ENCODE data around the gene CCT6A. TPM values are rescaled to one million over a fixed set of nuclear protein-coding genes. Genes with fewer than 3 reads are reported as not detected.
"Not testable (repeated sequence)": the region's sequence is repeated elsewhere in the genome, so short reads cannot be mapped to it uniquely, and the experiment has no call there.

CCT6A gene, protein sequence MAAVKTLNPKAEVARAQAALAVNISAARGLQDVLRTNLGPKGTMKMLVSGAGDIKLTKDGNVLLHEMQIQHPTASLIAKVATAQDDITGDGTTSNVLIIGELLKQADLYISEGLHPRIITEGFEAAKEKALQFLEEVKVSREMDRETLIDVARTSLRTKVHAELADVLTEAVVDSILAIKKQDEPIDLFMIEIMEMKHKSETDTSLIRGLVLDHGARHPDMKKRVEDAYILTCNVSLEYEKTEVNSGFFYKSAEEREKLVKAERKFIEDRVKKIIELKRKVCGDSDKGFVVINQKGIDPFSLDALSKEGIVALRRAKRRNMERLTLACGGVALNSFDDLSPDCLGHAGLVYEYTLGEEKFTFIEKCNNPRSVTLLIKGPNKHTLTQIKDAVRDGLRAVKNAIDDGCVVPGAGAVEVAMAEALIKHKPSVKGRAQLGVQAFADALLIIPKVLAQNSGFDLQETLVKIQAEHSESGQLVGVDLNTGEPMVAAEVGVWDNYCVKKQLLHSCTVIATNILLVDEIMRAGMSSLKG
- 238 TPM for total RNA-seq

DNA sequence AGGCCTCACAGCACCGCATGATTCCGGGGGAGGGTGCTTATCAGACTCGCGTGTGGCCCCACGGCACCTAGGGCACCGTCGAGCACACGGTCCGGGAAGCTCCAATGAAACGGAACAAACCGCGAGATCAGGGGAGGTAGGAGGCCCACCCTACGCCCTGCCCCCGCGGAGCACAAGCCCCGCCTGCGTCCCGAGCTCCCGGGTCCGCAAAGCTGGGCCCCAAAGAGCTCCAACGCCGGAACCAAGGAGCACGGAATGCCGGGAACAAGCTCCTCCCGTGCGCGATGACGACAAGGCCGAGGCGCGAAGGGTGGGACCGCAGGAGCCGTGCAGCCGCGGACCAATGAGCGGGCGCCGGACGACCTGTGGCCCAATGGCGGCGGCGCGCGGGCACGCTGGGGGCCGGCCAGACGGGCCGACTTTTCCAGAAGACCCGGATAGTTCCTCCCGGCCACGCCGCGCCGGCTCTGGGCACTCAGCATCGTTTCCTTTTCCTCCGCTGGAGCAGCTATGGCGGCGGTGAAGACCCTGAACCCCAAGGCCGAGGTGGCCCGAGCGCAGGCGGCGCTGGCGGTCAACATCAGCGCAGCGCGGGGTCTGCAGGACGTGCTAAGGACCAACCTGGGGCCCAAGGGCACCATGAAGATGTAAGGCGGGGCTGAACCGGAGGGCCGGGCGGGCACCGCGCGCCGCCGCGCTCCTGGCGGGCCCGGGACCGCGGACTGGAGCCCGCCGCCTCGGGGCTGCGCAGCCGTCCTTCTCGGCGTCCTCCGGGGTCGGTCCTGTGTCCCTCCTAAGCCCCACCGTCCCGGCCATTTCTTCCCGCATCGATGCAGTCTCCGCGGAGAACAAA, at the start of gene CCT6A, which contains the start of gene PSPH:
CCT6A (plus strand) TSS at position 427 of the 853 bp plus-strand sequence; CDS start at position 511, 84 bp downstream.
PSPH (minus strand) TSS at position 106 of the 853 bp plus-strand sequence. CDS start 30,232 bp downstream, outside the sequence.
- DNase-seq (ENCODE audit: low spot score in 2 of 2) (peak; percentile 97 to 98), FAIRE-seq (no peak)

DNA sequence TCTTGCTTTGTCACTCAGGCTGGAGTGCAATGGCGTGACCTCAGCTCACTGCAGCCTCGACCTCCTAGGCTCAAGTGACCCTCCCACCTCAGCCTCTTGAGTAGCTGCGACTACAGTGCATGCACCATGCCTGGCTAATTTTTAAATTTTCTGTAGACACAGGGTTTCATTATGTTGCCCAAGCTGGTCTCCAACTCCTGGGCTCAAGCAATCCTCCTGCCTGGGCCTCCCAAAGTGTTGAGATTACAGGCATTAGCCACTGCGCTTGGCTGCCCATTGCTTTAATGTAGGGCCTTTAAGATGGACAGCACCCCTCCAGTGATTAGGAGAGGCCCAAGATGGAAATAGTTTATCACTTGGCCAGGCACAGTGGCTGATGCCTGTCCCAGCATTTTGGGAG, 47.8 kb upstream of the CCT6A start:
- no peak for FAIRE-seq
- DNase-seq (ENCODE audit: low spot score in 2 of 2) = no peak

DNA sequence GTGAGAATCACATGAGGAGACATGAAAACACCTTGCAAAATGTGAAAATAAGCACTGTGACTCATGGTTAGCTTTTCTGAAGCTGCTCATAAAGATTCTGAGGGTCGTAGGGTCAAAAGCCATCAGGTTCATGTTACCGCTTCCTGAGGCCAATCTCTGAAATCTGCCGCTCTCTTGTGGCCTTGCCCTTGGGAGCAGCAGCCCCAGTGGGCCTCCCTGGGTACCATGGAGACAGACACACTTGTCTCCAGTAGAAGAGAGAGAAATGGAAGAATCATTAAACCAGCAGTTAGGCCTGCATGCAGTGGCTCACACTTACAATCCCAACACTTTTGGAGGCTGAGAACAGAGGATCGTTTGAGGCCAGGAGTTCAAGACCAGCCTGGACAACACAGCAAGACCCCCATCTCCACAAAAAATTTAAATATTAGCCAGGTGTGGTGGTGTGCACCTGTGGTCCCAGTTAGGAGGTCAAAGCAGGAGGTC, 44.4 kb upstream of the CCT6A start:
- FAIRE-seq (no peak), DNase-seq (ENCODE audit: low spot score in 2 of 2) (no peak)

DNA sequence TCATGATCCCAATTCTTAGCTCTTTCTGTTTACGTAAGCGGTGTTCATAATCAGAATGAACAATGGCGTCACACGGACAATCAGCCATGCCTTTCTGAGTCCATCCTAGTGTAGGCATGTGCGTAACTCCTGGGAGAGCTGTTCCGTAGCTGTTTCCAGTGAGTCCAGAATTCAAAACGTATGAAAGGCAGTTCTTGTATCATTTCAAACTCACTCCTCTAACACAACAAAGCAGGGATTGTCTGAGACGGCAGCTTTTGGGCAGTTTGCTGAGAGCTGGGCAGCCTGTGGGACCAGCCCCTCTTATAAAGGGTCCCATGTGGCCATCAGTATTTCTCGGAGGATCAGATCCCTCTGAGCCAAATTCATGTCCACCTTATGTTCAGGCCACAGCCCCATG, 43.7 kb upstream of the CCT6A start:
- FAIRE-seq (no peak), DNase-seq (ENCODE audit: low spot score in 2 of 2) (peak in 1 of 2 donors; percentile 16)

DNA sequence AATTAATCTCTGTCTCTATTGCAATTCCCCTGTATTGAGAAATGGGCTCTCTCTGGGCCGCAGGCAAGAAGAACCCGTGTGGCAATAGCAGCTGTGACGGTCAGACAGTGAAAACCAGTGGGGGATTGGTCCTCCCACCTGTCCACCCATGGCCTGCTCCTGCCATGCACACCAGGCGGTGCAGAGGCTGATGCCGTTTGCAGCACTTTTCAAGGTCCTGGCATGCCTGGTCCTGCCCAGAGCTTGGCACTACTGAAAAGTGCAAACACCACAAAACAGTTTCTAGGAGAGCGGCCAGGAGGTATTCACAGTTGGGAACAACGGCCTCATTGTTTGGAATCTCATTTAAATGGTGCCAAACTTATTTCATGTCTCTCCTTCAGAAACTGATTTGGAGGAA, 41.9 kb upstream of the CCT6A start:
- DNase-seq (ENCODE audit: low spot score in 2 of 2) (peak in 1 of 2 donors; percentile 18), FAIRE-seq (peak; percentile 77)

DNA sequence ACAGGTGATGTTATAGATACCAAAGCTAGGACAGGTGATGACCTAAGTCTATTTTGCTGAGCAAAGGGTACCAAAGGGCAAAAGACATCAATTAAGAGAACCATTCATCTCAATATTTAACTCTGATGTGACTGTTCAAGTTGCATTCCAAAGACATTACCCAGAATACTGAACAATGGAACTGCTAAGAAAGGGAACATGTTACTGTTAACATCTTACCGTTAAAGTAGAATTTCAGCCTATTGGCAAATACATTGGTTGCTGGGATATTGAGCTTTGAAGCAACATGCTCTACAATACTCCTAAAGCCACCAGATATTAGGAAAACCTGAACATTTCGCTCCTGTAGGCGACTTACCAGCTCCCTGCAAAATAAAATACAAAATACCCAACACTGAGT, 34.5 kb upstream of the CCT6A start:
- not testable (repeated sequence) for DNase-seq (ENCODE audit: low spot score in 2 of 2); FAIRE-seq

DNA sequence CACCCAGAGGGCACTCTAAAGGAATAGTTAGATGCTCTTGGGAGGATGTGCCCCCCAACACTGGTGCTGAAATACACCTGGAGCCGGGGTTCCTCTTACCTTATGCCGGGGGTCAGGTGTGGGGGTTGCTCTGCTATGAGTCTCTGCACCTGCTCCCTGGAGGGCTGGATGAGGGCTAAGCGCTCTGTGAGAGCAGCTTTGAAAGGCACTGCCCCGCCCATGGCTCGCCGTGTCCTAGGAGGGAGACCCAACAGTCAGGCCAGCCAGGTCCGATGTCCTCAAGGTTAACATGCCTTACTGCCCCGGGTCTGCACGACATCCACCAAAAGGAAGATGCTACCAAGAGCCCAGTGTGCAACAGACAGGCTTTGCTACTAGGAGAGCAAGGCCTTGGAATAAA, 32.1 kb upstream of the CCT6A start:
- FAIRE-seq (no peak), DNase-seq (ENCODE audit: low spot score in 2 of 2) (no peak)

DNA sequence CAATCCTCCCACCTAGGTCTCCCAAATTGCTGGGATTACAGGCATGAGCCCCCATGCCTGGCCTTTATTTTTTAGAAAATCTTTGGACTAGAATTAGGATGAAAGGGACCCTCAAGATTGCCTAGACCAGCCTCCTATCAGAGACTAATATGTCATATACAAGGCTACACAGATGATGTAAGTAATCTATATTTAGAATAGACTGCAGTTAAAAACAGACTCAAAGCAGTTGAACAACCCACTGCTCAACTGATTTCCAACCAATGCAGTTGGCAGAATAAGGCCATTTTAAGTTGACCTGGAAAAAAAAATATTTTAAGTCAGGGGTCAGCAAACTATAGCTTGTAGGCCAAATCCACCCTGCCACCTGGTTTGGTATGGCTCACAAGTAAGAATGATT, 28.1 kb upstream of the CCT6A start:
- no peak for DNase-seq (ENCODE audit: low spot score in 2 of 2)
- FAIRE-seq = no peak

DNA sequence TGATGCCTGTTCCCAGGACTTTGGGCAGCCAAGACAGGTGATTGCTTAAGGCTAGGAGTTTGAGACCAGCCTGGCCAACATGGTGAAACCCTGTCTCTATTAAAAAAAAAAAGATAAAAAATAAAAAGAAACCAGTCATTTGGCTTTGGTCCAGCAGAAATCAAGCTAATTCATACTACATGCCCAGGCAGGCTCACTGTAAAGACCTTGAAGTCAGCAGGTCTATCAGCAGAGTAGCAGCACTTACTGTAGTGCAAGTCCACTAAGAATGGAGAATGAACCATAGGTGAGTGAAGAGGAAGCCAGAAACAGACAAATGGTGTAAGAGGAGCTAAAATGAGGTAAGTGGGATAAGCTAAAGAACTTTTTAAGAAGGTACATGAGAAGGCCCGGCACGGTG, 25.0 kb upstream of the CCT6A start:
- FAIRE-seq (no peak), DNase-seq (ENCODE audit: low spot score in 2 of 2) (no peak)

DNA sequence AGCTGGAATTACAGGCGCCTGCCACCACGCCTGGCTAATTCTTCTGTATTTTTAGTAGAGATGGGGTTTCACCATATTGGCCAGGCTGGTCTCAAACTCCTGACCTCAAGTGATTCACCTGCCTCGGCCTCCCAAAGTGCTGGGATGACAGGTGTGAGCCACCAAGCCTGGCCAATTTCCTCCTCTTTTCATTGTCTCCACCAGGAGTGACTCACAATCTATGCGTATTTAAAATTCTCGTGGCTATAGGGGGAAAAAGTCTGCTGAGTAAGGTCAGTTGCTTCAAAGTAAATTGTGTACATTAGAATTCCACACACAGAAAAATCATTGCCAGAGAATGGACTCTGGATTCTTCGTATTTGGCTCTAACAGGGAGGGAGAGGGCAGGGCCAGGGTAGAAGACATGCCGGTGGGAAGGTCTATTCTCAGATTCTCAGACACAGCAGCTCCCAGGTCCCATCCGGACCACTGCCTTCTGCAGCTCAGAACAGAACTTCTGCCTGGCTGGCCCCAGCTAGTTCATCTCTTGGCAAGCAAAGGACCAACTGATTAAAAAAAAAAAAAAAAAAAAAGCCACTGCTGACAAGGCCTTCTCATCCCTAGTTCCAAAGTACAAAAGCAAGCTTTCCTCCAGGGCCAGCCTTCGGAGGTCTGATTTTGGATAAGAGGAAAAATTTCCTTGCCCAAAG, 22.5 kb upstream of the CCT6A start:
- no peak for DNase-seq (ENCODE audit: low spot score in 2 of 2)
- no peak for FAIRE-seq

DNA sequence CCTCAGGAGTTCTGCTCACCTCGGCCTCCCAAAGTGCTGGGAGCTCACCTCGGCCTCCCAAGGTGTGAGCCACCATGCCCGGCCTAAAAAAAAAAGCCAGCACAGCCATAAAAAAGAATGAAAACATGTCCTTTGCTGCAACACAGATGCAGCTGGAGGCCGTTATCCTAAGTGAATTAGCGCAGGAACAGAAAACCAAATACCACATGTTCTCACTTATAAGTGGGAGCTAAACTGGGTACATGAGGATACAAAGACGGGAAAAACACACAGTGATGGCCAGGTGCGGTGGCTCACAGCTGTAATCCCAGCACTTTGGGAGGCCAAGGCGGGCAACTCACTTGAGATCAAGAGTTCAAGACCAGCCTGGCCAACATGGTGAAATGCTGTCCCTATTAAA, 21.2 kb upstream of the CCT6A start:
- no peak for DNase-seq (ENCODE audit: low spot score in 2 of 2)
- no peak for FAIRE-seq

DNA sequence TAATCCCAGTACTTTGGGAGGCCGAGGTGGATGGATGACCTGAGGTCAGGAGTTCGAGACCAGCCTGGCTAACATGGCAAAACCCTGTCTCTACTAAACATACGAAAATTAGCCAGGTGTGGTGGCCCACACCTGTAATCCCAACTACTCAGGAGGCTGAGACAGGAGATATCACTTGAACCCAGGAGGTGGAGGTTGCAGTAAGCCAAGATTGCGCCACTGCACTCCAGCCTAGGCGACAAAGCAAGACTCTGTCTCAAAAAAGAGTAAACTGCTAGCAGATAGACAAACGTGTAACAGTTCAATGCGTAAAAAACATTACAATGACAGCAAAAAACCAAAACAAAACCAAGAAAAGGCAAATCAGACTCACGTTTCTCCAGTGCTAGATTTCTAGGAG, 20.0 kb upstream of the CCT6A start:
- not testable (repeated sequence) for FAIRE-seq; DNase-seq (ENCODE audit: low spot score in 2 of 2)

DNA sequence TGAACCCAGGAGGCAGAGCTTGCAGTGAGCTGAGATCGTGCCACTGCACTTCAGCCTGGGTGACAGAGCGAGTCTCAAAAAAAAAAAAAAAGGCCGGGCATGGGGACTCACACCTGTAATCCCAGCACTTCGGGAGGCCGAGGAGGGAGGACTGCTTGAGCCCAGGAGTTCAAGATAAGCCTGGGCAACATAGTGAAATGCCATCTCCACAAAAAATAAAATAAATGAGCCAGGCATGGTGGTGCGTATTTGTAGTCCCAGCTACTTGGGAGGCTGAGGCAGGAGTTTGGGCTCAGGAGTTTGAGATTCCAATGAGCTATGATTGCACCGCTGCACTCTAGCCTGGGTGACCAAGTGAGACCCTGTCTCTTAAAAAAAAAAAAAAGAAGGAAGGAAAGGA, 19.0 kb upstream of the CCT6A start:
- not testable (repeated sequence) for DNase-seq (ENCODE audit: low spot score in 2 of 2); FAIRE-seq

DNA sequence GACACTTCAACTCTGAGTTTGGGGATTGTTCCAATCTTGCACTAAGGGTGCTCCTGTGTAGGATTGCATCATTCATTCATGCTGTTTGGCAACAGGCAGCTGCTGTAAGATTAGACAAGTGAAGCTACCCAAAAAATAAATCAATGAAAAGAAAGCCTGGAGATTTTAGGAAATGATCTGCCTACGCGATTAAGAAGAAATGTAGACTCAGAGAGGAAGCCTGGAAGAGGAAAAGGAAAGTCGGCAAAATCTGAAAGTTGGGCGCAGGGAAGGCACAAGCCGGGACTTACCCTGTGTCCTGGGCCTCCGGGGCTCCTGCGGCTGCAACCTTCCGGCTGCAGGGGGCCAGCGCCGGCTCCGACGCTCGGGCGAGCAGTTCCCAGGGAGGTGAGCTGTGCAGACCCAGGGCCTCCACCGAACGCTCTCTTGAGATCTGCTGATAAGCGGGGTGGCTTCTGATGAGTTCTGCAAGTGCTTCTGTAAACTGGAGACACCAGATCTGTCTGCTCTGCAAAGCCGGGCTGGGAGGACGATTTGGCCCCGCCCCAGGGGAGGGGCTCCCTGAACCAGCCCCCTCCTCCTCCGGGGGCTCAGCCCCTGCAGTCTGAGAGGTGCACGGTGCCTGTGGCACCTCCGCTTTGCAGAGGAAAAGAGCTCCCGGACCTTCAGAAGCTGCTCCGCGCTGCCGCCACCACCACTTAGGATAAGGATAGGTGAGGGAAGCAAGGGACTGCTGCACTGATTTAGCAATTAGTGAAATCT, 17.7 kb upstream of the CCT6A start:
- DNase-seq (ENCODE audit: low spot score in 2 of 2) = peak in 1 of 2 donors; percentile 64
- FAIRE-seq = no peak

DNA sequence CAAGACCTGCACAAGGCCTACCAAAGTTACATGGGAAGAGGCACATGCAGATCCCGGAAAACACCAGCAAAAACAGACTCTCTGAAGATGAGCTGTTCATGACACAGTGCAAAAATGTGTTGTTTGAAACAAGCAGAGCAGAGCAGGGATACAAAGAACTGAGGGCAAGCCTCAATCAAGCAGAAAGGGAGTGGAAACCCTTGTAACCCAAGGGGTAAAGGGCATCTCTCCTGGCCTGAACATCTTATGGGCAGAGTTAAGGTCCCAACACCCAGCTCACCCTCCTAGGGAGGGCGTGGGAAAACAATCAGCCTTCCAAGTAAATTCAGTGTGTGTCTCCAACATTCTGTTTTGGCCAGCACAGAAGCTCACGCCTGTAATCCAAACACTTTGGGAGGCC, 10.8 kb upstream of the CCT6A start:
- DNase-seq (ENCODE audit: low spot score in 2 of 2) (no peak), FAIRE-seq (no peak)

DNA sequence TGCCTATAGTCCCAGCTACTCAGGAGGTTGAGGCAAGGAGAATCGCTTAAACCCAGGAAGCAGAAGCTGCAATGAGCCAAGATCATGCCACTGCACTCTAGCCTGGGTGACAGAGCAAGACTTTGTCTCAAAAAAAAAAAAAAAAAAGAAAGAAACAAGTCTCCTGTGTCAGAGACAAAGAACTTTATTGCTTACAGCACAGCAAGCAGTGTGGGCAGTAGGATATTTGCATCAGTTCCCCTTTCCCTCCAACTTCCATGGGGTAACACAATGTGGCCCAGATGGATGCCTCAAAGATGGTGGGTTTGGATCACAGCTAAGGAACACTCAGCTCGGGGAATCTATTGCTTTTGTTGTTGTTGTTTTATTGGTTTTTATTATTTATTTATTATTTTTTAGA, 5.8 kb upstream of the CCT6A start:
- not testable (repeated sequence) for FAIRE-seq; DNase-seq (ENCODE audit: low spot score in 2 of 2)

DNA sequence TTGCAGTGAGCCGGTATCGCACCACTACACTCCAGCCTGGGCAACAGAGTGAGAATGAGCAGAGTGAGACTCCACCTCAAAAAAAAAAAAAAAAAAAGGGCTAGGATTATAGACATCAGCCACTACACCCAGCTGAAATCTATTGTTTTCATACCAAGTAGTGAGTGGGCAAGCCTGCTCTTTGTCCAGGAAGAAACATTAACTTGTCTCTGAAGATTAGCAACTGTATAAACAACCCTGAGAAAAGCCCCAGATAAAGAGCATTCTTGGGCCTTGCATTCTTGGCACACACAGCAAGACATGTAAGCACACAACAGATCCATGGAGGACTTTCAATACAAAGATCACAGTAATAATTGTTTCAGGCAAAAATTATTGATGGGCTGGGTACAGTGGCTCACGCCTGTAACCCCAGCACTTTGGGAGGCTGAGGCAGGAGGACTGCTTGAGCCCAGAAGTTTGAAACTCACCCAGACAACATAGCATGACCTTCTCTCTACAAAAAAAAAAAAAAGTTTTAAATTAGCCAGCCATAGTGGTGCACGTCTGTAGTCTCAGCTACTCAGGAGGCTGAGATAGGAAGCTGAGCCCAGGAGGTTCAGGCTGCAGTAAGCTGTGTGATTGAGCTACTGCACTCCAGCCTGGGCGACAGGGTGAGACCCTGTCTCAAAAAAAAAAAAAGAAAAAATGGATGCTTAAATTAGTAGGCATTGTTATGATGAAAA, 4.7 kb upstream of the CCT6A start:
- DNase-seq (ENCODE audit: low spot score in 2 of 2) = no peak
- FAIRE-seq = no peak

DNA sequence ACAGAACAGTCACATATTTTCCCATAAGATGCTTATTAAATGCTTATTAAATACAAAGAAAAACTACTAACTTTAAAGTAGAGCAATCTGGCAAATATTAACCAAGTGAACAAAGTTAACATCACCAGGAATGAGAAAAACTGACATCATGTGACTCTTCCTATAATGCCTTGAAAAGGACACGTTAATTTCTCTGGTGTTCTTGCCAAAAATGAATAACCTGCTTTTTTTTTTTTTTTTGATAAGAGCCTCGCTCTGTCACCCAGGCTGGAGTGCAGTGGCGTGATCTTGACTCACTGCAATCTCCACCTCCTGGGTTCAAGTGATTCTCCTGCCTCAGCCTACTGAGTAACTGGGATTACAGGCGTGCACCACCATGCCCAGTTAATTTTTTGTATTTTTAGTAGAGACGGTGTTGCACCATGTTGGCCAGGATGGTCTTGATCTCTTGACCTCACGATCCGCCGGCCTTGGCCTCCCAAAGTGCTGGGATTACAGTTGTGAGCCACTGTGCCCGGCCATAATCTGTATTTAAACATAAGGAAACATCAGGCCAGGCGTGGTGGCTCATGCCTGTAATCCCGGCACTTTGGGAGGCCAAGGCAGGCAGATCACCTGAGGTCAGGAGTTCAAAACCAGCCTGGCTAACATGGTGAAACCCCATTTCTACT, 4.0 kb upstream of the CCT6A start:
- not testable (repeated sequence) for FAIRE-seq; DNase-seq (ENCODE audit: low spot score in 2 of 2)
